Tibial artery (tissue), 4 donors: ENCODE data around the gene LMNTD1.

Experiments used
- DNase-seq, 2 donors: peaks; one replicate each; pipeline ENCODE4 v3.0.0-alpha.2; 2019
- H3K27ac ChIP-seq, 2 donors: fragments of 200-600 bp; sonication (generic) in 1 of 2; 1 replicate in 1 of 2; 2 replicates in 1 of 2; pipeline ENCODE4 v1.5.1; 2018 to 2019; ENCODE audit warnings: mild to moderate bottlenecking in 1 of 2
- H3K27me3 ChIP-seq, 2 donors: fragments of 200-600 bp; sonication (generic) in 1 of 2; one replicate each; pipeline versions ENCODE4 v1.5.1 to v1.6.0; 2016 to 2019
- H3K36me3 ChIP-seq, 3 donors: fragments of 200-600 bp; sonication (generic) in 2 of 3; one replicate each; pipeline ENCODE4 v1.5.1; 2016 to 2019; ENCODE audit warnings: mild to moderate bottlenecking in 2 of 3
- H3K4me1 ChIP-seq, 4 donors: fragments of 200-600 bp; sonication (generic) in 2 of 4; 1 replicate in 3 of 4; 2 replicates in 1 of 4; pipeline ENCODE4 v1.5.1; 2016 to 2019
- H3K4me3 ChIP-seq, 2 donors: fragments of 200-600 bp; sonication (generic) in 1 of 2; 1 replicate in 1 of 2; 2 replicates in 1 of 2; pipeline ENCODE4 v1.5.1; 2018 to 2019; ENCODE audit warnings: mild to moderate bottlenecking in 2 of 2
- H3K9me3 ChIP-seq, 3 donors: fragments of 200-600 bp; sonication (generic) in 1 of 3; one replicate each; pipeline ENCODE4 v1.5.1; 2016 to 2019
- intact Hi-C: fragments of 100-400 bp; cut with DNase I; formaldehyde crosslinking; loops from one replicate; pipeline ENCODE4 v1.15.0; 2023; ENCODE audit warnings: low total_unique reads
- TF ChIP-seq, protein P1 (sequence below), 2 experiments: fragments of 200-600 bp in 1 of 2; fragments of 450-650 bp in 1 of 2; IDR thresholded peaks; one replicate each; pipeline ENCODE4 v1.5.1; 2017 to 2019; ENCODE audit warnings: antibody characterized with exemption in 2 of 2, mild to moderate bottlenecking in 1 of 2, moderate library complexity in 1 of 2

The LMNTD1 gene

DNA sequence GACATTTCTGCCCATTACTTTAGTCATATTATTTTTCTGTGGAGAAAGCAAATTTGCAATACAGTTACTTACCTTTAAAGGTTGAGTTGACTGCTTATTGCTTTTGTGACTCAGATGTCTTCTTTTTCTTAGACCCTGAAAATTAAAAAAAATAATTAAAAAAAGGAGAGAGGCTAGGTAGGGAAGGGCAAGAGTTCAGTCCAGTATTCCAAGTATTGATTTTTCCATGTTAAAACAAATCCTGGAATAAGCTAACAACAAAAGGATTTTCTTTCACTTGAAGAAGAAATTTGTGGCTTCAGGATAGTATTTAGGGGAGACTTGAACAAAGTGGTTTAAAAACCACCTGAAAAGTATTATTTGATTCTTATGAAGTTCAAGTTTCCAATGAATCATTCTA is 49.4 kb downstream of the LMNTD1 start:
- Histone ChIP-seq H3K36me3 (no peaks in the 10 kb centered on the region), H3K27me3 (no peaks in the 10 kb centered on the region), H3K4me3 (no peak overlapping the region), H3K27ac (no peak overlapping the region), H3K9me3 (peaks cover 0 to 6% (median 0%) of the 10 kb centered on the region in 3 donors), H3K4me1 (no peaks in the 10 kb centered on the region)
- no peak for DNase-seq
- TF ChIP-seq, protein P1, sequence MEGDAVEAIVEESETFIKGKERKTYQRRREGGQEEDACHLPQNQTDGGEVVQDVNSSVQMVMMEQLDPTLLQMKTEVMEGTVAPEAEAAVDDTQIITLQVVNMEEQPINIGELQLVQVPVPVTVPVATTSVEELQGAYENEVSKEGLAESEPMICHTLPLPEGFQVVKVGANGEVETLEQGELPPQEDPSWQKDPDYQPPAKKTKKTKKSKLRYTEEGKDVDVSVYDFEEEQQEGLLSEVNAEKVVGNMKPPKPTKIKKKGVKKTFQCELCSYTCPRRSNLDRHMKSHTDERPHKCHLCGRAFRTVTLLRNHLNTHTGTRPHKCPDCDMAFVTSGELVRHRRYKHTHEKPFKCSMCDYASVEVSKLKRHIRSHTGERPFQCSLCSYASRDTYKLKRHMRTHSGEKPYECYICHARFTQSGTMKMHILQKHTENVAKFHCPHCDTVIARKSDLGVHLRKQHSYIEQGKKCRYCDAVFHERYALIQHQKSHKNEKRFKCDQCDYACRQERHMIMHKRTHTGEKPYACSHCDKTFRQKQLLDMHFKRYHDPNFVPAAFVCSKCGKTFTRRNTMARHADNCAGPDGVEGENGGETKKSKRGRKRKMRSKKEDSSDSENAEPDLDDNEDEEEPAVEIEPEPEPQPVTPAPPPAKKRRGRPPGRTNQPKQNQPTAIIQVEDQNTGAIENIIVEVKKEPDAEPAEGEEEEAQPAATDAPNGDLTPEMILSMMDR (IDR thresholded peaks at IDR 0.05) = no peak
- intact Hi-C loops = no loop called here

DNA sequence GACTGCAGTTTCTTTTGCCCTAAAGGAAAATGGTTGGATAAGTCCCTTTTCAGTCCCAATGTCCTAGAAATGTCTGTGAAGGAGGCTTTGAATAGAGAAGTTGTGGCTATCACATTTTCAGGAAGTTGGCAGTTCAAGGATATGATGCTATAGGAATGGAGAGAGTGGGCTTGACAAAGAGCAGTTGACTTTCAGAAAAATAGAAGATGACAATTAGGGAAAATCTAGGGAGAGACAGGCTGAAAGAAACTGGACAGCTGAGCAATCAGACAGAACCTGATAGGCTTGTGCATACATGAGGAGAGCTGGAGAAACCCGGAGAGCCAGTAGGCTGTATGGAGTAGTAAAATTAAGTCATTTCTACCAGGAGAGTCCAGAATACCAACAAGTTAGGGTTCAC is 50.5 kb downstream of the LMNTD1 start:
- intact Hi-C loops = no loop called here
- Histone ChIP-seq H3K27ac (no peak overlapping the region), H3K9me3 (peaks cover 0 to 13% (median 0%) of the 10 kb centered on the region in 3 donors), H3K36me3 (no peaks in the 10 kb centered on the region), H3K27me3 (no peaks in the 10 kb centered on the region), H3K4me1 (no peaks in the 10 kb centered on the region), H3K4me3 (no peak overlapping the region)
- TF ChIP-seq, protein P1 (IDR thresholded peaks at IDR 0.05) = no peak
- no peak for DNase-seq

DNA sequence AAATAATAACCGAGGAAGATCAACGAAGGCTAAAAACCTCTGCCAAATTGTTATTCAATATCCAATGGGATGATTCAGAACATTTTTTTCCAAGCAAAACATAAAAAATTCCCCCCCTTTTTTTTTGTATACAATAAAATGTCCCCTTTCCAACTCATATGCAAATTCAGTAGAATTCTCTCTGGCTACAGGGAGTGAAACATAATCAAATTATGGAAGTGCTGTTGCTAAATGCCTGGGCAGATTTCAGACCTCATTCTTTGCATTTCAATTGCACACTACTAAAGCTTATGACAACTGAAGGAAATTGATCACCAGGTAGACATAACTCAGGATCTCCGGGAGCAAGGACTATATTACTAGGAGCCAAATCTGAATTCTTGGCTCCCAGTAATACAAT is 51.0 kb downstream of the LMNTD1 start:
- Histone ChIP-seq H3K27me3 (no peaks in the 10 kb centered on the region), H3K4me1 (no peaks in the 10 kb centered on the region), H3K9me3 (peaks cover 0 to 13% (median 0%) of the 10 kb centered on the region in 3 donors), H3K27ac (no peak overlapping the region), H3K36me3 (no peaks in the 10 kb centered on the region), H3K4me3 (no peak overlapping the region)
- DNase-seq = no peak
- TF ChIP-seq, protein P1 (IDR thresholded peaks at IDR 0.05) = no peak
- intact Hi-C loops = no loop called here

DNA sequence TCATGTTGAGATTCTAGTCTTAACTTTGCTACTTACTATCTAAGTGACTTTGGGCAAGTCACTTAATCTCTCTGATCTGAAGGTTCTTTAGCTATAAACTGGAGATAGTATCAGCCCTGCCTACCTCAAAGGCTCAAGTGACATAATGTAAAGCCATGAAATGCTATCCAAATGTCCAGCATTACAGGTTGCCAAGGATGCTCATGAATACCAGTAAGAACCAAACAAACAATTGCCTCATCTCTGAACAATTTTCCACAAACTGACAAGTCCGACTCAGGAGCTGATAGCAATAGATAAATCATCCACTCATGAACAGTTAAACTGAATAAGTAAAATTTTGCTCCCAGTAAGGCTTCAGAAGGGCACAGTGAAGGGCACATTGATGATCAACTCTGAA is 51.5 kb downstream of the LMNTD1 start:
- H3K9me3 ChIP-seq = peaks cover 0 to 13% (median 0%) of the 10 kb centered on the region in 3 donors
- no peaks in the 10 kb centered on the region for H3K27me3 ChIP-seq
- H3K4me1 ChIP-seq = no peaks in the 10 kb centered on the region
- TF ChIP-seq, protein P1 (IDR thresholded peaks at IDR 0.05) = no peak
- intact Hi-C loops = no loop called here
- H3K36me3 ChIP-seq = no peaks in the 10 kb centered on the region
- H3K4me3 ChIP-seq = no peak overlapping the region
- H3K27ac ChIP-seq = no peak overlapping the region
- no peak for DNase-seq

DNA sequence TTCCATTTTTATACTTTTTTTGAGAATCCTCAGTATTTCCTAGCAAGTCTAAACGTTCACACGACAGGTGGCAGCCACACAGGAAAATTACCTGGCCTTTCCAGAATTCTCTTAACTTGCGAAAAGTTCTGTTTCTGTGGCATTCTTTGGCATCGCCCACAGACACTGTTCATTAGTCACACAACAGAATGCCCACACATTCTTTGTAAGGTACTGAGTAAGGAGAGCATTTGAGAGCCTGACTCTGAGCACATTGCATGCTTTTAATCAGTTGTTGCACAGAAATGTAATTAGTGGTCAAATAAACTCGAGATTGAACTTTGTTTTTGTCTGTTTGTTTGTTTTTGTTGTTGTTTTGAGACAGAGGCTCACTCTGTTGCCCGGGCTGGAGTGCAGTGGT is 52.4 kb downstream of the LMNTD1 start:
- intact Hi-C loops = no loop called here
- H3K9me3 ChIP-seq = peaks cover 0 to 13% (median 0%) of the 10 kb centered on the region in 3 donors
- H3K4me3 ChIP-seq = no peak overlapping the region
- H3K27me3 ChIP-seq = no peaks in the 10 kb centered on the region
- H3K27ac ChIP-seq = no peak overlapping the region
- DNase-seq = no peak
- TF ChIP-seq, protein P1 (IDR thresholded peaks at IDR 0.05) = no peak
- H3K36me3 ChIP-seq = no peaks in the 10 kb centered on the region
- H3K4me1 ChIP-seq = no peaks in the 10 kb centered on the region

DNA sequence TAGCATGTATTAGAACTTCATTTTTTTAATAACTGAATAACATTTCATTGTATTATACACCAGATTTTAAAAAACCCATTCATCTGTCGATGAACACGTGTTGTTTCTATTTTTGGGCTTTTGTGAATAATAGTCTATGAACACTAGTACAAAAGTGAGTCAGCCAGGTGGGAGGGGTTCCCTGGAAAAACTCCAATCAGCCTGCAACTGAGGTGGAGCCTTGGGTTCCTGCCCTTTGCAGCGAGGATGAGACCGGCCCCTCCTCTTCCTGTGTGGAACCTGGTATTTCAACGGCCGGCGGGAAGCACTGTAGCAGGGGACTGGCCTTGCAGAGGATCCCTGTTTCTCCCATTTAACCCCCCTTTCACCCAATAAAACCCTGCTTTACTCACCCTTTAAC is 56.1 kb downstream of the LMNTD1 start:
- Histone ChIP-seq H3K36me3 (no peaks in the 10 kb centered on the region), H3K4me1 (no peaks in the 10 kb centered on the region), H3K4me3 (no peak overlapping the region), H3K9me3 (peaks cover 0 to 13% (median 0%) of the 10 kb centered on the region in 3 donors), H3K27ac (no peak overlapping the region), H3K27me3 (no peaks in the 10 kb centered on the region)
- intact Hi-C loops = no loop called here
- DNase-seq = no peak
- TF ChIP-seq, protein P1 (IDR thresholded peaks at IDR 0.05) = no peak
